GM21367 (cell line): ENCODE data around the gene ANLN.
A peak's percentile ranks its signal among the peaks of the same experiment; 100 is the strongest.
"Not testable (repeated sequence)": the region's sequence is repeated elsewhere in the genome, so short reads cannot be mapped to it uniquely, and the experiment has no call there.

Source experiments
- ATAC-seq: cut with Tn5 transposase; IDR thresholded peaks from one replicate; pipeline ENCODE4 v1.9.1; 2021; ENCODE audit not compliant: unreplicated experiment

The ANLN gene

DNA sequence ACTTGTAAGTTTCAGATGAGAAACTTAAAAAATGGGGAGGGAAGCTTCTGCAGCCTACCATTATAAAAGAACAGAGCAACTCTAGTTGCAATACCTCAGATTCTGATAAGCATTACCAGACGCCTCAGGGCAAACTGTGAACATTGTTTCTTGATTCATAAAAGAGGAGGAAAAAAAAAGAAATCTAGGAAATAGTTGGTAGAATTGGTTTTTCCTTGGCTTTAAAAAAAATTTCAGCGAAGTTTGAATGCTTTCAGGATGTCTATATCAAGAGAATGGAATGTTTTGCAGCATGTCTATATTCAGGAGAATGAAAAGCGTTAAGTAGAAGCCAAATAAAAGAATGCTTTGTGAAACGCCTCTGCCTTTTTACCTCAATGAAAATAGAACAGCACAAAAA is 17.5 kb upstream of the ANLN start:
- no peak for ATAC-seq

DNA sequence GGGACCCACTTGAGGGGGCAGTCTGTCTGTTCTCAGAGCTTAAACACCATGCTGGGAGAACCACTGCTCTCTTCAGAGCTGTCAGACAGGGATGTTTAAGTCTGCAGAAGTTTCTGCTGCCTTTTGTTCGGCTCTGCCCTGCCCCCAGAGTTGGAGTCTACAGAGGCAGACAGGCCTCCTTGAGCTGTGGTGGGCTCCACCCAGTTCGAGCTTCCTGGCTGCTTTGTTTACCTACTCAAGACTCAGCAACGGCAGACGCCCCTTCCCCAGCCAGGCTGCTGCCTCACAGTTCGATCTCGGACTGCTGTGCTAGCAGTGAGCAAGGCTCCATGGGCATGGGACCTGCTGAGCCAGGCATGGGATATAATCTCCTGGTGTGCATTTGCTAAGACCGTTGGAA is 11.1 kb upstream of the ANLN start:
- ATAC-seq, result not testable (repeated sequence)

DNA sequence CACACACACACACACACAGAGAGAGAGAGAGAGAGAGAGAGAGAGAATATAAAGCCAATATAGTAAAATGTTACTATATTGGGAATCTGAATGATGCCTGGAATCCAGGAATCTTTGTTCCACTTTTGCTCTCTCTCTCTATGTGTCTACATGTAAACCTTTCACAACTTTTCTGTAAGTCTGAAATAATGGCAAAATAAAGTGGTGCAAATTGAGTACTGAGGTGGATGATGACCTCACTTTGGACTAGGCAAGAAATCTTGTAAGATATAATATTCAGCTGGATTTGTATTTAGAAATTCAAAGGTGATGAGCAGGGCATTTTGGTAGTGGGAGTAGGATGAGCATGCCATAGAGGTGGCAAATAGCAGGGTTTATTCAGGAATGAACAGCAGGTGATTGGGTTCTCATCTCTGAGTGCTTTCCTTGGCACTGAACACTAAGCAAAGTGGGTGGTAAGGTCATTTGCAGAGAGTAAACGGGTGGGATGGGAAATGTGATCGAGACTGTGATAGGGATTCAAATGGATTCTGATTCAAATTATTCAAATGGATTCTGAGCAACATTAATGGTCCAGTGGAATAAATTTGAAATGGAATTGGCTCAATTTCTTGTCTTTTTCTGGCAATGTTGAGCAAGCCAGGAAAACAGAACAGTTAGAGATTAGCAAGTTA is 9.7 kb upstream of the ANLN start:
- no peak for ATAC-seq

DNA sequence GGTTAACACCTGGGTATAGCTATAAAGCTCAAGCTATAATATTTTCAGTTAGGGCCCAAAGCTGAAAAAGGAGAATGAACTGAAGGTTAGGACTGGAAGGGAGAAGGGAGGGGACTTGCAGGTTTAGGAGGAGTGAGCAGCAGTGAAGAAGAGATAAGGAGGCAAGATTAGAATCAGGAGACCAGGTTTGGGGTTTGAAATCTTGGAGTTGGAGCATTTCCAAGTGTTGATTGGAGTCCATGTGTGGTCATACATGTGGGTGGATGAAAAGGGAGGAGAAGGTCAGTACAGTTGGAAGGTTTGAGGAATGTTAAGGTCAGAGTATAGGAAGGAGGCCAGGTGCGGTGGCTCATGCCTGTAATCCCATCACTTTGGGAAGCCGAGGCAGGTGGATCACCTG is 8.6 kb upstream of the ANLN start:
- ATAC-seq, result no peak

DNA sequence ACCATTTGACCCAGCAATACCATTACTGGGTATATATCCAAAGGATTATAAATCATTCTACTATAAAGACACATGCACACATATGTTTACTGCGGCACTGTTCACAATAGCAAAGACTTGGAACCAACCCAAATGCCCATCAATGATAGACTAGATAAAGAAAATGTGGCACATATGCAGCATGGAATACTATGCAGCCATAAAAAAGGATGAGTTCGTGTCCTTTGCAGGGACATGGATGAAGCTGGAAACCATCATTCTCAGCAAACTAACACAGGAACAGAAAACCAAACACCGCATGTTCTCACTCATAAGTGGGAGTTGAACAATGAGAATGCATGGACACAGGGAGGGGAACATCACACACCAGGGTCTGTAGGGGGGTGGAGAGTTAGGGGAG is 6.4 kb upstream of the ANLN start:
- ATAC-seq, result not testable (repeated sequence)

DNA sequence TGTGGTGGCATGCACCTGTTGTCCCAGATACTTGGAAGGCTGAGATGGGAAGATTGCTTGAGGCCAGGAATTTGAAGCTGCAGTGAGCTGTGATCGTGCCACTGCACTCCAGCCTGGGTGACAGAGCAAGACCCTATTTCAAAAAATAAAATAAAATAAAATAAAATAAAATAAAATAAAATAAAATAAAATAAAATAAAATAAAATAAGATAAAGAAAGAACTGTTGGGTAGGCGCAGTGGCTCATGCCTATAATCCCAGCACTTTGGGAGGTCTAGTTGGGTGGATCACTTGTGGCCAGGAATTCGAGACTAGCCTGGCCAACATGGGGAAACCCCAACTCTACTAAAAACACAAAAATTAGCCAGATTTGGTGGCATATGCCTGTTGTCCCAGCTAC is 4.0 kb upstream of the ANLN start:
- not testable (repeated sequence) for ATAC-seq

DNA sequence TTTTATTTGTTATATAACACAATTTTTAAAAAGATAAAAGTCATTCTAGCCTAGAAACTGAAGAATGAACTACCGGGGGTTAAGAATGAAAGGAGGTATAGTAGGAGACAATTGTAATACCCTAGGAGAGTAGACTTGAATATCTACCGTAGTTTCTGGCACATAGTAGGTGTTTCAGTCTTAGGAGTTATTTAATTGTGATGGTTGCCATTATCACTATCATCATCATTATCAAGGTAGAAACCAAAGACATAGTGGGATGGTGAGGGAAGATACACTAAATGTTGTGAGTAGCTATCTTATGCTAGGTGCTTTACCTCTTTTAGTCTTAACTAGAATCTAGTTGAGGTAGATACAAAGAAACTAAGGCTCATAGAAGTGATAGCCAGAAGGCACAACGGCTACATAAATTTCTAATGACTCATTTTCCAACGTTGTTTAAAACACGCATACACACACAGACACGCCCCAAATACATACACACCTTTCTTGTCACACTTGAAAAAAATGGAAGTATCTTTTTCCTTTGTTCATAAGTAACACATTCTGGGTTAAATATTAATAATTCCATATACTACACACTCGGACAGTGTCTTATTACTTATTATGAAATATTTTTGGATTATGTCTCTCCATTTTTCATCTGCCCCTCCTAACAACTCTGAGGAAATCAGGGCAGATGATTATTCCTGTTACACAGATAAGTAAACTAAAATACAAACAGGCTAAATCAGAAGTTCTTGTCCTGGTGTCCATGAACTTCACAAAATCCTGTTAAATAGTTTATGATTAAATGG is 2.0 kb upstream of the ANLN start:
- no peak for ATAC-seq

DNA sequence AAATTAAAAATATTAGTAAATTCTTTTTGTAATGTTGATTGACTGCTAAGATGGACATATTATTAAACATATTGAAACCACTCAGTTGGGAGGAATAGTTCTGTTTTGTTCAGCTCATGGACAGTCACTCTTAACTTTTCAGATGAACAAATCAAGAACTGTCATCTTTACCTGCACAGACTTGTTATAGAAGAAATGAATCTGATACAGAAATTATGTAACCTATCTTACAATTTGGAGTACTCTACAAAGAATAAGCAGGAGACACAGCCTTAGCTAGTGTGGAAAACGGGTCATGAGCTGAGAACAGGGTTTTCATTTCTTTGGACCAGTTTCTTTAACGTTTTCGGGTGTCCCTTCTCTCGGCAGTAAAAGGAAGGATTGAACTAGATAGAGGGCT is 1.2 kb upstream of the ANLN start:
- no peak for ATAC-seq

DNA sequence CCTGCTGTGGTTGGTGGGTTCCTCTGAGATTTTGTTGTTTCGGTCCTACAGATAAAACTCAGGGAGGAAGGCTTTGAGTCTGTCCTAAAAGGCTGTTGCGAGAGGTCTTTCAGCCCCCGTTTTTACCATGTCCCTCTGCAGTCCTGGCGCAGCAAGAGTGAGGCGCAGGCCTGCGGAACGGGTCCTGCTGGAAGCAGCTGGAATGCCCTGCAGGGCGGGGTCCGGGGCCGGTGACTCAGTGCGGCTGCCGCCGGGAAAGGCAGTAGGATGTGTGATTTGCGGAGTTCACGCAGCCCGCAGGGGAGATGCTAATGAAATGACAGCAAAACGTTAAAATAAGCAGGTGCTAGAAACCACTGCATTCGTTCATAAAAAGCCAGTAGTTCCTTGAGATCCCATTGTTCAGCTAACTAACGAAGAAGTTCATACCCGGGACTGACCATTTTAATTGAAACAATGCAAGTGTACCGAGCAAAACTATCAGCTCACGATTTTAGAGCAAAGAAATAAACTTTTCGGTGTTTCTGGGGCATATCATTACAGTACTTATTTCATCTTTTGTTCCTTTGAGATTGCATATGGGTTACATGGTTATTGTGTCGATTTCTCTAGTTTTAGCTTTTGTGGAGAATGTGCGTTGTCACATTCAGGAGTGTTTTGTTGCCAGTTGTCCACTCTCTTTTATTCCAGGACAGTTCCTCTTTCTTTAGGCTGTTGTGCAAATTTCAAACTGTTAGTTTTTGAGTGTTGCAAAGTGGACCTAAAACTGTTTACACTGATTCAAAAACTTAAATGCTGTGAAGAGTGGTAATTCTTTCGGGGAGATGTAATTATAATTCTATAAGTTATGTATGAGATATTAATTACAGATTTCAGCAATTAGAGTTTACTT is 783 bp downstream of the ANLN start:
- peak; percentile 27 for ATAC-seq

DNA sequence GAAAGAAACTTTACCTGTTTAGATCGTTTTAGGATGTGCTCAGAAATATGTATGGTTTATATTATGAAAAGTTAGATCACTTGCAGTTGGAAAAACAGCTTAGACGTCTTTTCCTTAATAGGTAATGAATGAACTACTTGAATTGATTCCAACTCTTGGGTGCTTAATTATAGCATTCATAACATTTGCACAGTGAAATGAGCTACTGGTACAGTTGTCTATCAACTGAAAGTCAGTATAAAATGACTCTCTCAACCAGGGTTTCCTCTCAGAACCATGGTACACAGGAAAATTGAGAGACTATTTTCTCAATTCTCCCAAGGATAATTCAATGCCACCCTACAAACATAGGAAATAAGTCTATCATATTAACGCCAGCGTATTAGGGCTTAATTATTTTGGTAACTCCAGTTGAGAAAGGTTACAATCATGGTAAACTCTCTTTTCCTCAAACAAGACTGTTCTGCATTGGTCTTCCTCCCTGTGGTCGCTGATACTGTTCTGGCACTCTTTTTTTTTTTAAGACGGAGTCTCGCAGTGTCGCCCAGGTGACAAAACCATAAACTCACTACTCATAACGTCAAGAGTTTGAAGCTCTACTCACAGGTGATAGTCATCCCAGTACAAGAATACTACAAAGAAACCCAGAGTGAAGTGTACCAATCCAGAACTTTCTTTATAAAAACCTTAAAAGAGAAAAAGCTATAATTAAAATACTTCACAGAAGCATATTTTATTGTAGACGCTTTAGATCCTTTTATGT is 2.0 kb downstream of the ANLN start:
- ATAC-seq, result peak; percentile 41

DNA sequence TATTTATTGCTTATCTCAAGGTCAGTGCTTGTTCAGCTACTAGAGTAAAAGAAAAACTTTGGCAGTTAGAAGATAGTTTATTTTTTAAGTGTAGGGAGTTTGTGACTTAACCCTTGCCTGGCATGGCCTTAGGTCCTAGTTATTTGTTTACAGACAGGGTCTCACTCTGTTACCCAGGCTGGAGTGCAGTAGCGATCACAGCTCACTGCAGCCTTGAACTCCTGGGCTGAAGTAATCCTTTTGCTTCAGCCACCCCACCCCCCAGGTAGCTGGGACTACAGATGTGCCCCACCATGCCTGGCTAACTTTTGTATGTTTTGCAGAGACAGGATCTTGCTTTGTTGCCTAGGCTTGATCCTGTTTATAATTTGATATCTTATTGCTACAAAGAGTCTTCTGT is 4.2 kb downstream of the ANLN start:
- no peak for ATAC-seq

DNA sequence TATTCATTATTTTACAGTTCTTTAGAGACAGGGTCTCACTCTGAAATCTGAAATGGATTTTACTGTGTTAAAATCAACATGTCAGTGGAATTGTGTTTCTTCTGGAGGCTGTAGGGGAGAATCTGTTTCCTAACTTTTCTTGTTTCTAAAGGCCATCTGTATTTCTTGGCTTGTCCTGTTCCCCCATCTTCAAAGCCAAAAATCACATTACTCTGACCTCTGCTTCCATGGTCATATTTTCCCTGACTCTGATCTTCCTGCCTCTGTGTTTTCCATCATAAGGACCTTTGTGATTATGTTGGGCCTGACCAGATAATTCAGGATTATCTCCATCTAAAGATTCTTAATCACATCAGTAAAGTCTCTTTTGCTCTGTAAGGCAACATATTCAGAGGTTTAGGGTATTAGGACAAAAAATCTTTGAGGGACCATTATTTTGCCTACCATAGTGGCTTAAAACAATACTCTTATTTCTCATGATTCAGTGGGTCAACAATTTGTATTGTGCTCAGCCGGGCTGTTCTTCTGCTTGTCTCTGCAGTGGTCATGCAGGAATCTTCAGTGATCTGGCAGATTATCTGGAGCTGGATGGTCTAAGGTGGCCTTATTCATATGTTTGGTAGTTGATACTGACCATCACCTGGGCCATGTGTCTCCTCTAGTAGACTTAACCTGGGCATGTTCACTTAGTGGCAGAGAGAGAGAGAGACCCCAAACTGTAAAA is 5.7 kb downstream of the ANLN start:
- ATAC-seq, result no peak

DNA sequence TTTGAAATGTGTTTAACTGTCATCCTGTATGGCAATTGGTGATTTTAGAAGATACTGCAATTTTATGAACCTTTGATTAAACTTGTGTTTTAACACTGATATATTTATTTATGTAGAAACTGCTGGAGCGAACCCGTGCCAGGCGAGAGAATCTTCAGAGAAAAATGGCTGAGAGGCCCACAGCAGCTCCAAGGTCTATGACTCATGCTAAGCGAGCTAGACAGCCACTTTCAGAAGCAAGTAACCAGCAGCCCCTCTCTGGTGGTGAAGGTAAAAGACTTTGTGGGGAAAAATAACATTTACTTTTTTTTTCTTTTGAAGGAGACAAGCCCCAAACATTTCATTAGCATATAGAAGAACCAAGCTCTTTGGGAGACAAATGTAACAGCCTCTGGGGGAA is 6.5 kb downstream of the ANLN start:
- ATAC-seq, result no peak

DNA sequence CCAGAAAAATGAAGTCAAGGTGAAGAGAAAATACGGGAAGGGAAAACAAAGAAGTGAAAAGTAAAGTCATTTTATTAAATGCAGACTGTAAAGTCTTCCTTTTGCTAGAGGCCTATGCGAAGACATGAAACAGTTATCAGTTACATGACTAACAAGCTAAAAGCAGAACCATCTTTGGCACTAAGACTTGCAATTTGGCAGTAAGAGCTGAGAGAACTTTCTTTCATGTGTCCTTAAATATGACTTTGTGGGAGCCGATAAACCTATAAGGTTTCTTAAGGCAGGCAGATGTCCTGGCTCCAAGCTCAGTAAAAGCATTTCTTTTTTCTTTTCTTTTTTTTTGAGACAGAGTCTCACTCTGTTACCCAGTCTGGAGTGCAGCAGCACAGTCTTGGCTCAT is 10.4 kb downstream of the ANLN start:
- no peak for ATAC-seq

DNA sequence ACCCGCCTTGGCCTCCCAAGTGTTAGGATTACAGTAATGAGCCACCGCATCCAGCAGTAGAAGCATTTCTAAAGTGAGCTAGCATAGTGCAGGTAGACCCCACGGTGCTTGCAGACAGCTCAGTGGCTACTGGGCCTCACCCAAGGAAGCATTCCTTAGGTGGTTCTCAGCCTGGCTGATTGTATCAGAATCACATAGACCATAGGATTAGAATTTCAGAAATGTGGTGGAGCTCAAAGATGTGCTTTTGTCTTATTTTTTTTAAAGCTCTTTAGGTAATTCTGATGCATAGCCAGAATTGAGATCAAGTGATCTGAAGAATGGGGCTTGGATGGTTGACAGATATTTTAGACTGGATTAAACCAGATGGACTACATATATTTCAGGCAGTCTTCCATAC is 10.9 kb downstream of the ANLN start:
- ATAC-seq, result no peak

DNA sequence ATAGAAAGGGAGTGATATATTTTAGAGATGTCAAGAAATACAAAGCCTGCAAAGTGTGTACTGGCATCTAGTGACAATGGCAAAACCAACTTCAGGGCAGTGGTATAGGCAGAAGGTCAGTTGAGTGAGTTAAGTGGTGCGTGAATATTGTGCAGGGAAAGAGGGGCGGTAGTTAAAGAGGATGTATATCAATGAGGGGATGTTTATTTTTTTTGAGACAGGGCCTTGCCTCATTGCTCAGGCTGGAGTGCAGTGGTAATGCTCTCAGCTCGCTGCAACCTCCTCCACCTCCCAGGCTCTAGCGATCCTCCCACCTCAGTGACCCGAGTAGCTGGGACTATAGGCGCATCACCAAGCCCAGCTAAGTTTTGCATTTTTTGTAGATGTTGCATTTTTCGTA is 13.8 kb downstream of the ANLN start:
- no peak for ATAC-seq

DNA sequence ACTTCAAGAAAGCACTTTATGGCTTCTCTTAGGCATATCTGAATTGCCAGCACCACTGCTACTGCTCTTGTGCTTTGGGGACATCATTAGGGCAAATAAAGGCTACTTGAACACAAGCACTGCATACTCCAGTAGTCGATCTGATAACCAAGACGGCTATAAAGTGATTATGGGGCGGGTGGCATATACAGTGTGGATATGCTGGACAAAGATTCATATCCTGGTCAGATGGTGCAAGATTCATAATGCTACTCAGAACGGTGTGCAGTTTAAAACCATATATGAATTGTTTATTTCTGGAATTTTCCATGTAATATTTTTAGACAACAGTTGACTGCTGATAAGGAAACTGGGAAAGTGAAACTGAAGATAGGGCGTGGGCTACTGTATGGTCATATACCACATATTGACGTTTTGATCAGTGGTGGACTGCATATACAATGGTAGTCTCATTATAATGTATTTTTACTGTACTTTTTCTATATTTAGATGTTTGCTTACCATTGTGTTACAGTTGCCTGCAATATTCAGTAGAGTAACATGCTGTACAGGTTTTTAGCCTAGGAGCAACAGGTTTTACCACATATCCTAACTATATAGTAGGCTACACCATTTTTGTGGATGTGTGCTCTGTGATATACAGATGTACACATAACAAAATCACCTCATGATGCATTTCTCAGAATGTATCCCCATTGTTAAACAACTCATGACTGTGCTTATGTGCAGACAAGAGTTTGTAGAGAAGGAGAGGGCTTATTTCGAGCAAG is 15.2 kb downstream of the ANLN start:
- ATAC-seq, result no peak

DNA sequence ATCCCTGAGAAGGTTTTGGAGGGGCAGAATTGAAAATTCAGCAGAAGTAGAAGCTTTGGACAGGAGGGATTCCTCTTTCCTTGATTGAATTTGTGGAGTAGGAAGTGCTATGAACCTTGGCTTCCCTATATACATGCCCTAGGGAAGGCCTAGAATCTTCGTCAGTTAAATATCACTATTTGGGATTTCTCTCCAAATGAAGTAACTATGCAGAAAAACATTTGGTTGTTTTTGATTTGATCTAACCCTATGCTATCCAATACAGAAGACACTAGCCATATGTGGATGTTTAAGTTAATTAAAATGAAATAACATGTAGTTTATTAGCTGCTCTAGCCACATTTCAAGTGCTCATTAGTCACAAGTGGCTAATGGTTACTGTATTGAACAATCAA is 15.7 kb downstream of the ANLN start:
- no peak for ATAC-seq

DNA sequence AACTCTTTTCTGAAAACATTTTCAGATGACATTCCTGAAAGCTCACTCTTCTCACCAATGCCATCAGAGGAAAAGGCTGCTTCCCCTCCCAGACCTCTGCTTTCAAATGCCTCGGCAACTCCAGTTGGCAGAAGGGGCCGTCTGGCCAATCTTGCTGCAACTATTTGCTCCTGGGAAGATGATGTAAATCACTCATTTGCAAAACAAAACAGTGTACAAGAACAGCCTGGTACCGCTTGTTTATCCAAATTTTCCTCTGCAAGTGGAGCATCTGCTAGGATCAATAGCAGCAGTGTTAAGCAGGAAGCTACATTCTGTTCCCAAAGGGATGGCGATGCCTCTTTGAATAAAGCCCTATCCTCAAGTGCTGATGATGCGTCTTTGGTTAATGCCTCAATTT is 16.5 kb downstream of the ANLN start:
- ATAC-seq, result no peak
